Trophoblast cell (in vitro differentiated cells and primary cell): Measurements from ENCODE around the gene TPT1.
"Not testable (repeated sequence)": the region's sequence is repeated elsewhere in the genome, so short reads cannot be mapped to it uniquely, and the experiment has no call there.

ENCODE experiments used
- DNase-seq, 2 donors: peaks; one replicate each; pipeline ENCODE4 v3.0.0-alpha.2; 2016
- H2AFZ ChIP-seq: 2 replicates; pipeline ENCODE4 v1.6.1; 2013; ENCODE audit warnings: low read length, moderate library complexity, mild to moderate bottlenecking; ENCODE audit not compliant: insufficient read depth, poor library complexity
- H2AK5ac ChIP-seq: 2 replicates; pipeline ENCODE4 v1.6.1; 2013; ENCODE audit warnings: mild to moderate bottlenecking, low read length
- H2BK120ac ChIP-seq: 2 replicates; pipeline ENCODE4 v1.6.1; 2013; ENCODE audit warnings: low read length, mild to moderate bottlenecking, moderate library complexity; ENCODE audit not compliant: insufficient read depth, poor library complexity
- H2BK12ac ChIP-seq: 2 replicates; pipeline ENCODE4 v1.6.1; 2013; ENCODE audit warnings: mild to moderate bottlenecking, low read length, moderate library complexity
- H2BK5ac ChIP-seq: 2 replicates; pipeline ENCODE4 v1.6.1; 2013; ENCODE audit warnings: low read length, low read depth, moderate library complexity, mild to moderate bottlenecking; ENCODE audit not compliant: poor library complexity
- H3K14ac ChIP-seq: 2 replicates; pipeline ENCODE4 v1.6.1; 2013; ENCODE audit warnings: mild to moderate bottlenecking, low read length
- H3K18ac ChIP-seq: 2 replicates; pipeline ENCODE4 v1.6.1; 2013; ENCODE audit warnings: mild to moderate bottlenecking, low read length
- H3K23ac ChIP-seq: 2 replicates; pipeline ENCODE4 v1.6.1; 2013; ENCODE audit warnings: low read length
- H3K27ac ChIP-seq: 2 replicates; pipeline ENCODE4 v1.5.1; 2013; ENCODE audit warnings: low read depth, mild to moderate bottlenecking, inconsistent platforms, low read length, moderate library complexity
- H3K27me3 ChIP-seq: 2 replicates; pipeline ENCODE4 v1.6.1; 2013; ENCODE audit warnings: inconsistent platforms, mild to moderate bottlenecking, low read length, moderate library complexity; ENCODE audit not compliant: insufficient read depth
- H3K36me3 ChIP-seq, 2 experiments: 1 replicate in 1 of 2; 2 replicates in 1 of 2; pipeline ENCODE4 v1.6.1; 2013; ENCODE audit warnings: low read length in 2 of 2, mild to moderate bottlenecking in 2 of 2, moderate library complexity in 1 of 2; ENCODE audit not compliant: insufficient read depth in 2 of 2, control insufficient read depth in 1 of 2
- H3K4ac ChIP-seq: 2 replicates; pipeline ENCODE4 v1.6.1; 2013; ENCODE audit warnings: low read depth, mild to moderate bottlenecking, low read length, moderate library complexity
- H3K4me1 ChIP-seq, 2 experiments: 1 replicate in 1 of 2; 2 replicates in 1 of 2; pipeline ENCODE4 v1.6.1; 2013; ENCODE audit warnings: low read length in 2 of 2, mild to moderate bottlenecking in 2 of 2, moderate library complexity in 1 of 2; ENCODE audit not compliant: insufficient read depth in 2 of 2, control insufficient read depth in 1 of 2
- H3K4me2 ChIP-seq: 2 replicates; pipeline ENCODE4 v1.6.1; 2013; ENCODE audit warnings: inconsistent platforms, mild to moderate bottlenecking, low read length, moderate library complexity
- H3K4me3 ChIP-seq: 2 replicates; pipeline ENCODE4 v1.5.1; 2013; ENCODE audit warnings: mild to moderate bottlenecking, low read depth, low read length, inconsistent platforms
- H3K79me1 ChIP-seq: one replicate; pipeline ENCODE4 v1.6.1; 2013; ENCODE audit warnings: low read length
- H3K79me2 ChIP-seq: 2 replicates; pipeline ENCODE4 v1.6.1; 2013; ENCODE audit warnings: low read length, mild to moderate bottlenecking; ENCODE audit not compliant: control insufficient read depth, insufficient read depth, poor library complexity
- H3K9ac ChIP-seq: 2 replicates; pipeline ENCODE4 v1.6.1; 2013; ENCODE audit warnings: mild to moderate bottlenecking, low read length
- H3K9me3 ChIP-seq: 2 replicates; pipeline ENCODE4 v1.6.1; 2013; ENCODE audit warnings: low read depth, mild to moderate bottlenecking, control low read depth, inconsistent platforms, low read length; ENCODE audit not compliant: insufficient read depth
- H4K12ac ChIP-seq: 2 replicates; pipeline ENCODE4 v1.6.1; 2013; ENCODE audit warnings: low read depth, mild to moderate bottlenecking, low read length, moderate library complexity
- H4K8ac ChIP-seq: 2 replicates; pipeline ENCODE4 v1.6.1; 2013; ENCODE audit warnings: low read depth, mild to moderate bottlenecking, low read length, moderate library complexity
- H4K91ac ChIP-seq: one replicate; pipeline ENCODE4 v1.6.1; 2013; ENCODE audit warnings: low read depth, mild to moderate bottlenecking, low read length, moderate library complexity
- whole genome bisulfite sequencing: extraction: QIAGEN DNeasy Blood & Tissue Kit; methylation state at CpG from one replicate; pipeline ENCODE4 v1.1.7; 2013; ENCODE audit warnings: missing lambda C conversion rate; ENCODE audit not compliant: insufficient read length, insufficient coverage; ENCODE audit errors: extremely low coverage; 5-methylcytosine and 5-hydroxymethylcytosine counted together

The TPT1 gene

GRCh38 chr13:45377314-45377713 is 36.3 kb upstream of the TPT1 start:
- H4K12ac ChIP-seq, H3K27ac ChIP-seq, DNase-seq, H3K14ac ChIP-seq, H3K4me2 ChIP-seq, H3K36me3 ChIP-seq, H3K4me3 ChIP-seq, H2BK12ac ChIP-seq, H3K9ac ChIP-seq, H2AK5ac ChIP-seq, H3K23ac ChIP-seq, H3K79me2 ChIP-seq, H4K8ac ChIP-seq, H3K27me3 ChIP-seq, H3K9me3 ChIP-seq, H3K79me1 ChIP-seq, H2AFZ ChIP-seq, H3K18ac ChIP-seq: not testable (repeated sequence)
- Histone ChIP-seq H4K91ac (peak overlapping the region; percentile 35), H3K4ac (peak overlapping the region; percentile 71), H2BK5ac (peak overlapping the region; percentile 59), H3K4me1 (peaks cover 13 to 16% of the 10 kb centered on the region in 2 experiments), H2BK120ac (peak overlapping the region; percentile 48)
- no CpG with 5 or more reads among the region's 12 CpGs for WGBS

DNA sequence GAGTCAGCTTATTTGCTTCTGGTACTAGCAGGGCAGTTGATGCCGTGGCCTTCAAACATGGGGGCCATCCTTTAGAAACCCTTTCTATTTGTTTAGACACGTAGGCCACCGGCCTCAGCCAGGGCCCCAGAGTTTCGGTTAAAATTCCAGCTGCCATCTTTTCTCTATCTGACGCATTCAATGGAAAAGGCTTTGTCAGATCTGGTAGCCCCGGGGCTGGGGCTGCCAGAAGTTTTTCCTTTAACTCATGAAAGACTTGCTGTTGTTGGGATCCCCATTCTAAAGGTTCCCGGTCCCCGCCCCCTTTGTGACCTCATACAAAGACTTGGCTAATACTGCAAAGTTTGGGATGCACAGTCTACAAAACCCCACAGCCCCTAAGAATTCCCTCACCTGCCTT is 35.7 kb upstream of the TPT1 start:
- not testable (repeated sequence) for H3K36me3 ChIP-seq, H3K4me3 ChIP-seq, H2AFZ ChIP-seq, H3K79me1 ChIP-seq, H3K18ac ChIP-seq, H3K14ac ChIP-seq, H3K4ac ChIP-seq, H3K27ac ChIP-seq, H2AK5ac ChIP-seq, DNase-seq, H3K23ac ChIP-seq, H3K9me3 ChIP-seq, H2BK12ac ChIP-seq, H3K4me2 ChIP-seq, H3K9ac ChIP-seq, H4K8ac ChIP-seq, H2BK5ac ChIP-seq, H3K79me2 ChIP-seq, H4K12ac ChIP-seq, H3K27me3 ChIP-seq, H2BK120ac ChIP-seq
- WGBS = no CpG with 5 or more reads among the region's 8 CpGs
- Histone ChIP-seq H3K4me1 (peaks cover 13 to 16% of the 10 kb centered on the region in 2 experiments), H4K91ac (peak overlapping the region; percentile 27)

DNA sequence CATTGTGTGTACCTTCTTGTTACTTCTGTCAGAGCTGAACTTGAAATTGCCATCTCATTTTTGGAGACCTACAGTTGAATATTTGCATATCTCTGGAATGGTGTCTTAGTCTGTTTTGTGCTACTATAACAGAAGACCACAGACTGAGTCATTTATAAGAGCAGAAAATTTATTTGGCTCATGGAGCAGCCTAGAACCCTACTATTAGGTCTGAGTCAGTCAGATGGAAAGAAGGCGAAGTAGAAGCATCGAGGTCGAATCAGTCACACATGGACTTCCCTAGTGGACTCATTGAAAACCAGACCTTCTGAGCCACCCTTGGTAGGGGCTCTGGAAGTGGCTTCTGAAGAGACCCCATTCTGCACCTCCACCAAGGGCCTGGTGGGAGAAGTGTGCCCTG is 33.9 kb upstream of the TPT1 start:
- Histone ChIP-seq H4K91ac (no peak overlapping the region), H2BK5ac (no peak overlapping the region), H3K4ac (no peak overlapping the region), H2AFZ (no peak overlapping the region), H2BK12ac (no peak overlapping the region), H3K9me3 (no peaks in the 10 kb centered on the region), H3K36me3 (peaks cover 3% of the 10 kb centered on the region in 2 experiments), H3K4me1 (peaks cover 14 to 17% of the 10 kb centered on the region in 2 experiments), H2BK120ac (no peak overlapping the region), H4K12ac (no peak overlapping the region), H3K4me3 (no peak overlapping the region), H3K23ac (no peak overlapping the region), H3K79me1 (peaks cover 4% of the 10 kb centered on the region), H4K8ac (no peak overlapping the region), H3K27me3 (no peaks in the 10 kb centered on the region), H3K14ac (no peak overlapping the region), H3K9ac (no peak overlapping the region), H3K79me2 (no peaks in the 10 kb centered on the region), H2AK5ac (no peak overlapping the region), H3K4me2 (no peak overlapping the region), H3K18ac (no peak overlapping the region), H3K27ac (no peak overlapping the region)
- no peak for DNase-seq
- WGBS = no CpG with 5 or more reads among the region's 3 CpGs

DNA sequence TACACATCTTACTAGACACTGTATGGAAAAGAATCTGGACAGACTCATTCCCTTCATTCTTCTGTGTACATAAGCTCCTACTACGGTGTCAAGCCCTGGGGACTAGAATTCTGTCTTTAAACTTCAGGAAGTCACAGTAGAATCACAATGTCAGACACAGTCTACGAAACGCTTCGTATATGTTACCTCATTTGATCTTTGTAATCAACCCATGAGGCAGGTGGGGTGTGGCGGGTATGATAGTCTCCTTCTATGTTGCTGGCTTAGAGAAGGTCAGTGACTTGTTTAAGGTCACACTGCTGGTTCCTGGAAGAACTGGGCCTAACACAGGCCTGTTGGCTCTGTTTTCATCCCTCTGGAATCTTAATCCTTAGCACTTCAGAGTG is 32.2 kb upstream of the TPT1 start:
- Histone ChIP-seq H2AK5ac (no peak overlapping the region), H4K8ac (no peak overlapping the region), H3K36me3 (peaks cover 3% of the 10 kb centered on the region in 2 experiments), H3K9me3 (no peaks in the 10 kb centered on the region), H2BK12ac (no peak overlapping the region), H3K79me1 (peaks cover 4% of the 10 kb centered on the region), H3K27me3 (no peaks in the 10 kb centered on the region), H3K18ac (no peak overlapping the region), H3K27ac (no peak overlapping the region), H3K4me2 (no peak overlapping the region), H3K23ac (no peak overlapping the region), H3K4me3 (no peak overlapping the region), H3K14ac (no peak overlapping the region), H2BK5ac (peak overlapping the region; percentile 15), H2BK120ac (no peak overlapping the region), H3K4ac (no peak overlapping the region), H3K9ac (no peak overlapping the region), H3K79me2 (no peaks in the 10 kb centered on the region), H4K12ac (no peak overlapping the region), H3K4me1 (peaks cover 12 to 16% of the 10 kb centered on the region in 2 experiments), H2AFZ (no peak overlapping the region), H4K91ac (no peak overlapping the region)
- WGBS = no CpG with 5 or more reads among the region's 5 CpGs
- DNase-seq = peak; percentile 10 to 61
